Fibroblast of the aortic adventitia (primary cell): ENCODE measurements around the gene OR8K3. TPM values are rescaled to one million over a fixed set of nuclear protein-coding genes. Genes with fewer than 3 reads are reported as not detected.

Source experiments
- DNase-seq: peaks from one replicate; pipeline ENCODE4 v3.0.0-alpha.2; 2010; ENCODE audit warnings: low read depth
- H3K4me3 ChIP-seq: 2 replicates; pipeline ENCODE4 v1.5.1; 2011; ENCODE audit warnings: low read depth, mild to moderate bottlenecking, control low read depth, low read length, moderate library complexity
- CTCF ChIP-seq: IDR thresholded peaks from 2 replicates; pipeline ENCODE4 v1.5.1; 2011; ENCODE audit warnings: mild to moderate bottlenecking, low read length, control low read depth, inconsistent platforms; ENCODE audit not compliant: insufficient read depth
- total RNA-seq: library from RNA; depleted of rRNA; stranded (reverse); fragments of >200 nt; gene quantifications from 2 replicates; pipeline ENCODE4 v1.2.3, GENCODE V29; 2012; ENCODE audit warnings: low replicate concordance

The OR8K3 gene
- total RNA-seq, 1 donor, result not detected

DNA sequence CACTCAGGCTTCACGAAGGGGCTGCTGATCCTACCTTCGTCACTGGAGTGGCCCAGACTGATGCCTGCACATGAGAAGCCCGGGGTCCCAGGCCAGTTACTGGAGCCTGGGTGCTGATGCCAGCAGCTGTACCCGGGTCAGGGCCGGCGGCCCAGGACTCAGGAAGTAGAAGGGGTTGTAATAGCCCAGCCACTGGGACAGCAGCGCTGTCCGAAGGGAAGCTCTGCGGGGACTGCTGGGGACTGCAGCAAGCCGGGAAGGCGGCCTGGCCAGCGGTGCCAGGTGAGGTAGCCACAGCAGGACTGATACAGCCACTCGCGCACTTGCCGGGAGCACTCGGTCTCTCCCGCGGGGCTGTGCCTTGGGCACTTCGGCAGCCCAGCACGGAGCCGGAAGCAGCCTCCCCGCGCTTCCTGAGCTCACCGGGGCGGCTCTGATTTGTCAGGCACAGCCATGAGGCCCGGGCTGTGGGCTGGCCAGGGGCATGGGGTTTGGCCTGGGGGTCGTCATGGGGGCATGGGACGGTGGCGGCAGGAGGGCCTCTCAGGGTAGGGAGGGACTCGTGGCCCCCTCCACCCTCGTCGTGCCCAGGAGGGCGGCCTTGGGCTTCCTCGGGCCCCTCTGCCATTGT lies 17.0 kb downstream of the OR8K3 start:
- H3K4me3 ChIP-seq, result no peak overlapping the region
- no peak for TF ChIP-seq CTCF
- no peak for DNase-seq

DNA sequence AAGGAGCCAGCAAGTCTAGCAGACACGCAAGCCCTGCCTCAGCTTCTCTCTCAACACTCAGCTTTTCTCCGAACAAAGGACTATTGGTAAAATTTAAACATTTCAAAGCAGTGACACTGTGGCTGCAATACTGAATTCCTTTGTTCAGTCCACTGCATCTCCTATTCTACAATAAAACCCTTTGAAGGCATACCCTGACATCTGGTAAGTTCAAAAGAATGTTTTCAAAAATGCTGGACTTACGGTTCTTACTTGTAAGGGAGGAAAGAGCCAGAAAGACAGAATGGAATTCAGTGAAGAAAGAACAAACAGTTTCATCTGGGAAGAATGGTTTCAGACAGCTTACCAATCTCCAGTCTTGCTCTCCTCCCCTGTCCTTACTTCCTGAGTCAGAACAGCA lies 18.2 kb downstream of the OR8K3 start:
- no peak overlapping the region for H3K4me3 ChIP-seq

GRCh38 chr11:56340289-56340688 lies 25.3 kb downstream of the OR8K3 start:
- DNase-seq, result no peak
- no peak for TF ChIP-seq CTCF
- no peak overlapping the region for H3K4me3 ChIP-seq

More for the DNA sequence above, 18.2 kb downstream of the OR8K3 start:
- no peak for TF ChIP-seq CTCF
- DNase-seq, result no peak

GRCh38 chr11:56345739-56346138 lies 30.8 kb downstream of the OR8K3 start, which contains the start of gene OR8K1:
OR8K1 (plus strand) TSS chr11:56346039; CDS start chr11:56346039, 0 bp downstream.
- TF ChIP-seq CTCF, result no peak
- no peak for DNase-seq
- H3K4me3 ChIP-seq, result no peak within 1 kb of the TSS

DNA sequence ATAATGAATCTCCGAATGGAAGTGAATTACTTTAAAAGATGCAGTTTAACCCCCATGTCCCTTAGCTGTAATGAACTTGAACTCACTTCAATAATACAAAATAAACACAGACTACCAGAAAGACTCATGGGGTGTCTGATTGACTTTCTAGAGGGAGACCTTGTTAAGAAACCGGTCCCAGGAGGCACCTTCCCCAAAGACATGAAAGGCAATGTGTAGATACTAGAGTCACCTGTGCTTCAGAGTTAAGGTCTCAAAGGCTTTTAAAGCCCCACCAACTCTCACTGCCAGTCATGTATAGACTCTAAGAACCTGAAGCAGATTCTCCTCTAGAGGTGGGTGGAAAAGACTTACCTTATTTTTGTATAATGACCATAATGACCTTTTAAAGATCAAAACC lies 39.0 kb downstream of the OR8K3 start, which contains the start of gene OR8J1:
Gene OR8J1, plus strand, starts transcription at position 301 of the 400 bp plus-strand sequence. CDS start 5,956 bp downstream, outside the sequence.
- no peak for TF ChIP-seq CTCF
- H3K4me3 ChIP-seq, result no peak within 1 kb of the TSS
- no peak for DNase-seq

Other genes starting within 250 kb of the OR8K3 start
- not detected in 2 replicates for gene OR8I2, start 221.8 kb upstream of the OR8K3 start, total RNA-seq
- gene OR8H2, start 211.5 kb upstream of the OR8K3 start, total RNA-seq, result not detected in 2 replicates
- not detected in 2 replicates for gene OR8H3, start 192.8 kb upstream of the OR8K3 start, total RNA-seq
- not detected in 2 replicates for gene OR8J3, start 174.9 kb upstream of the OR8K3 start, total RNA-seq
- not detected in 2 replicates for gene OR8K5, start 154.8 kb upstream of the OR8K3 start, total RNA-seq
- gene OR5J2, start 138.5 kb upstream of the OR8K3 start, total RNA-seq, result not detected in 2 replicates
- gene OR5T2, start 80.9 kb upstream of the OR8K3 start, total RNA-seq, result not detected in 2 replicates
- gene OR5T3, start 62.9 kb upstream of the OR8K3 start, total RNA-seq, result not detected in 2 replicates
- gene OR5T1, start 41.0 kb upstream of the OR8K3 start, total RNA-seq, result not detected in 2 replicates
- not detected in 2 replicates for gene OR8H1, start 22.9 kb upstream of the OR8K3 start, total RNA-seq
- gene OR8K1, start 30.9 kb downstream of the OR8K3 start, total RNA-seq, result not detected in 2 replicates
- gene OR8J1, start 39.1 kb downstream of the OR8K3 start, total RNA-seq, result not detected in 2 replicates
- gene OR8U1, start 60.5 kb downstream of the OR8K3 start, total RNA-seq, result not detected in 2 replicates
- not detected in 2 replicates for gene OR5AL1, start 97.6 kb downstream of the OR8K3 start, total RNA-seq
- gene OR5M3, start 158.2 kb downstream of the OR8K3 start, total RNA-seq, result not detected in 2 replicates
- not detected in 2 replicates for gene OR5M8, start 176.2 kb downstream of the OR8K3 start, total RNA-seq
- gene OR5M11, start 228.1 kb downstream of the OR8K3 start, total RNA-seq, result not detected in 2 replicates